ENCODE results near the gene RAI1.

RAI1 gene

DNA sequence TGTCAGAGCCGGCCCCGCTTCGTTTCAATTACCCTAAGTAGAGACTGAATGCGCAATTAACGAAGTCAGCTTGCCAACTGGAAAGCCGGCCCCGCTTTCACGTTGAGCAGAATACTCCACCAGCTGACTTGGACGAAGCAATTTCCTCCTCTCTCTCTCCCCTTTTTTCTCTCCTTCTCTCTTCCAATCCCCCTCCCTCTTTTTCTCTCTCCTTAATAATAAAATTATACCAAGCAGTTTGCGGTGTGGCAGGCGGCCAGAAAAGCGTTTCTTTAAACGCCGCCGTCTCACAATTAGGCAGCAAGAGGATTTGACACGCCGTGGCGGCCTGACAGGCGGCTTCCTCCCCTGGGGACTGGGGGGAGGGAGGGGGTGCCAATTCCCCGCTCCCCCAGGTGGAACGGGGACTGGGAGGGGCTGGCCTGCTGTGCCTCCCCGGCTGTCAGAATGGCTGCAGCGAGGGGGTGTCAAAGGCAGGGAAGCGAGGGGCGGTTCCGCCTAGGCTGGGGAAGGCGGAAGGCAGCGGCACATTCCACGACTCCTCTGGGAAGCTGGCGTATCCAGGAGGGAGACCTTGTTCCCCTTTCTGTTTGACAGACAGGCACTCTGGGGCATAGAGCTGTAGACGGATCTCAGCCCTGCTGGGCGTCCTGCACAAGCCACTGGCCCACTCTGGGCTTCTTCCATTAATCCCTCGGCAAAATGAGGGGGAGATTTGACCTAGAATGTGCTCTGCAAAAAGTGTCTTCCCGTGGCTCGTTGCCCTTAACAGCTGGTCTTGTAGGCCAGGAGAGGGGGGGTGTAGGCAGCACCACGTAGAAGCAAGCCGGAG lies 102.8 kb downstream of the RAI1 start:
- DNase-seq (ENCODE audit: low spot score), result no peak

DNA sequence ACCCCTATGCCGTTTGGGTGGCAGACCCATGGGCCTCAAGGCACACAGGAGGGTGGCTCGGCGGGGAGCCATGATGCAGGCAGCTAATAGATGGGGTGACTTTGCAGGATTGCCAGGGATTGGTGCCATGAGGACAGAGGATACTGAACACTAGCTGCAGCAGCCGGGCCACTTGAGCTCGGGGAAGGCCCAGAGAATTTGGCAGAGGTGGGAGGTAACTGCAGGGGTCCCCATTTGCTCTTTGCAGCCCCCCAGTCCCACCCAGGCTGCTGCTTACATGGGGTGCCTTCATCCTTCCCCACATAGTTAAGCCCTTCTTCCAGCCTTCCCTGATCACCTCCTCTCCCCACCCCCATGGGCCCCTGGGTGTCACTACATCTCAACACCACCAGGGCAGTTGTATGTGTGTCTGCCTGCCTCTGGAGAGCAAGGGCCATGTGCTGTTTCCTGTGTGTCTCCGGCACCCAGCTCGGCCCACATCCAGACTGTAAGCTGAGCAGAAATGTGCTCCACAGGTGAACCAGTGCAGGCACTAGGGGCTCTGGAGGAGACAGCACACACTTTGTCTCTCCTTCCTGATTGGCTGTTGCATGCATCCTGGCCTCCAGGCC lies 103.5 kb downstream of the RAI1 start:
- DNase-seq (ENCODE audit: low spot score), result no peak

DNA sequence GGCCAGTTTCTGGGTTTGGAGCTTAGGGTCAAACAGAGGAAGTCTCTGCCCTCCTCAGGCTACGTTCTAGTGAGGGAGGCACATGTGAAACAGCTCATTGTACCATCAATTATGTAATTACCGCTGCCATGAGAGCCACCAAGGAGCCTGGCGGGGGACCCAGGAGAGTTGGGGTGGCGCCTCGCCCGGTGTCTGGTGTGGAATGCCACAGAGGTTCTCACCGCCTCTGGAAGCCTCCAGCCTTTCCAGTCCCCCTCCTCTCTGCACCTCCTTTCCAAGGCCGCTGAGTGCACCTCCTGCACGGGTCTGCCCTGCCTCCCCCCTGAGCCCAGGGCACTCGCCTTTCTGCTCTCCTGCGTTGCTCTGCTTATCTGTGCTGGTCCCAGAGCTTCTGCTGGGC lies 104.1 kb downstream of the RAI1 start:
- no peak for DNase-seq (ENCODE audit: low spot score)

DNA sequence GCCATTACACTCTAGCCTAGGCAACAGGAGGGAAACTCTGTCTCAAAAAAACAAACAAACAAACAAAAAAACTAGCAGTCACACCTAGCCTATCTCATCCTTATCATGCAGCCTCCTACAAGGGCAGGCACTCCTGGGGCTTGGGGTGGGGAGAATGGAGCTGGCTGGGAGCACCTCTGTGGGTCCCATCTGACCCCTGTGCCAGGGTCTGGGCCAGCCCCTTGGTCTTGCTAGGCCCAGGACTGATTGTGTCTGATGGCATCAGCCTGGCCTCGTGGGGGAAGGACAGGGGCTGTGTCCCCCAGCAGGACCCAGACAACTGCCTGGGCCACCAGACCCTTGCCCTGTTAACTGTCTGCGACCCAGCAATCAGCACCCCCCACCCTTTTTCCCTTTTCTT lies 105.7 kb downstream of the RAI1 start:
- DNase-seq (ENCODE audit: low spot score), result no peak

DNA sequence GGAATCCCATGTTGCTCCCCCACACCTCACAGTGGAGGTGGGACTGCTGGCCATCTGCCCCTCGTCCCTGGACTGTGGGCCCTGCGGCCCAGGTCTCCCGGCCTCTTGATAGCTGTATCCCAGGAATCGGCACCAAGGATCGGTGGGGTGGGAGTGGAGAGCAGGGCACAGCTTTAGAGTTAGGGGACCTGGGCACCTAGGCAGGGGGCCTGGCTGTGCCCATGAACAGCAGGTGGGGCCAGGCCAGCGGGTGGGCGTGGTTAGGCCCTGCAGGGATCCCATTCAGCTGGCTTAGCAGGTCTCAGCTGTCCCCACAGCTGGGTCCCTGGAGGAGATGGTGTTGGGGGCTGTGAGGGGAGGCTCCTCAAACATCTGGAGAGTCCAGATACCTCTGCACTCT lies 106.3 kb downstream of the RAI1 start:
- no peak for DNase-seq (ENCODE audit: low spot score)

DNA sequence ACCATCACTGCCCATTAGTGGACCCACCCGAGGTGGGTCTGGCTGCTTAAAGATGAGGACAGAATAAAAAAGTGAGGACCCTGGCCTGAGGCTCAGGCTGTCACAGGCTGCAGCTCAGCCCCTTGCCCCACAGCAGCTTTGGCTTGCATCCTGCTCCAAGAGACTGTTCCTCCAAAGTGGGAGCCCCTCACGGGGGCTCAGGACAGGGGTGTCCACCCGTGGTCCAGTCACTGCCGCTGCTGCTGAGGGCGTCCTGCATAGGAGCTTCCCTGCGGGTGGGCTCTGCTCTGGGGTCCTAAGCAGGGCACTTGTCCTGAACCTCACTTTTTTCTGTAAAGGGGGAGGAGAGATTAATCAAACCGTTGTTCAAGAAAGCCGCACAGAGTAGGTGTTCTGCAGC lies 107.7 kb downstream of the RAI1 start:
- DNase-seq (ENCODE audit: low spot score), result no peak

DNA sequence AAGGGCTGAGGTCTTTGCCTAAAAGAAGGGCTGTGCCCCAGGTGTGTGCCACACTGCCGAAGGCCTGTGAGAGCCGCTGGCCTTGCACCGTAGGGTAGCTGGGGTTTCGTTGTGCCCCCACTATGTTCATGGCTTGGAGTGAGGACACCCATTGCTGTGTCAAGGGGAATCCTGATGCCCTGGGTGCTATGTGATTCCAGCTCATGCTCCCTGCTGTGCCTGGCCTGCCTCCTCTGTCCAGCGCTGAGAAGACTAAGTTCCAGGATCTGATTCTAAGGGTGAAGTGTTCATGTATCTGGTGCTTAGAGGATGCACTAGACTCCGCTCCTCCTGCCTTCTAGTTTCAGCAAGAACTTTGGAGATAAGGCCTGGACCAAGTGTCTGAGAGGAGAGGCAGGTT lies 108.2 kb downstream of the RAI1 start:
- no peak for DNase-seq (ENCODE audit: low spot score)

DNA sequence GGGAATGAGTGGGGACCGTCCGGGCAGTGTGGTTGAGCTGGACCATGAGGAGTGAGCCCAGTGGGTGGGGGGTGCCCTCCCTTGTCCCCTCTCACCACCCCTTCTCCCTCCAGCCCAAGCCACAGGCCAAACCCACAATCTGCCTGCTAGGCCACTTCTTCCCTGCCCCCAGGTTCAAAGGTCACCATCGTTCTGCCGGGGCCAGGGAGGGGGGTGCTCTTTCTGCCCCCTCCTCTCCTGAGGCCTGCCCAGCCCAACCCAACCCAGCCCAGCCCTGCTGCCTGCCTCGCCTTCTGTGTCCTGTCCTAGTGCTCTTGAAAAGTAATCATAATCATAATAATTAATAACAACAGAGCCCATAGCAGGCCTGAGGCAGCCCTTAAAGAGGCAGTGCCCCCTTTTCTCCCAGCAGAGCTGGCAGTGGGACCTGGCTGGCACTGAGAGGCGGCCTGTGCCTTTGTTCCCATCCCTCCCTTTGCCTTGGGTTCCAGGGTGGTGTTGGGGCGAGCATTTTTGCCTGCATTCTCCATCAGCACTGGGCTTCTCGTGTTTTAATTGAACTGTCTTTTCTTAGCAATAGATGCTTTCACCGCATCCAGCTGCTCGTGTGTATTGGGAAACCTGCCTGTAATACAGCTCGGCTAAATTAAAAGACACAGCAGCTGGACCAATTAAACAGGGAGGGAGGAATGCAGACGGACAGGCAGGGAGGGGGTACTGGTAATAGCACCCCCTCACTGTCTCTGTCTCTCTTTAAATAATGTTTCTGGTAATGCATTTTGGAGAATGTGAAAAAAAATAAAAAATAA lies 108.8 kb downstream of the RAI1 start:
- no peak for DNase-seq (ENCODE audit: low spot score)

DNA sequence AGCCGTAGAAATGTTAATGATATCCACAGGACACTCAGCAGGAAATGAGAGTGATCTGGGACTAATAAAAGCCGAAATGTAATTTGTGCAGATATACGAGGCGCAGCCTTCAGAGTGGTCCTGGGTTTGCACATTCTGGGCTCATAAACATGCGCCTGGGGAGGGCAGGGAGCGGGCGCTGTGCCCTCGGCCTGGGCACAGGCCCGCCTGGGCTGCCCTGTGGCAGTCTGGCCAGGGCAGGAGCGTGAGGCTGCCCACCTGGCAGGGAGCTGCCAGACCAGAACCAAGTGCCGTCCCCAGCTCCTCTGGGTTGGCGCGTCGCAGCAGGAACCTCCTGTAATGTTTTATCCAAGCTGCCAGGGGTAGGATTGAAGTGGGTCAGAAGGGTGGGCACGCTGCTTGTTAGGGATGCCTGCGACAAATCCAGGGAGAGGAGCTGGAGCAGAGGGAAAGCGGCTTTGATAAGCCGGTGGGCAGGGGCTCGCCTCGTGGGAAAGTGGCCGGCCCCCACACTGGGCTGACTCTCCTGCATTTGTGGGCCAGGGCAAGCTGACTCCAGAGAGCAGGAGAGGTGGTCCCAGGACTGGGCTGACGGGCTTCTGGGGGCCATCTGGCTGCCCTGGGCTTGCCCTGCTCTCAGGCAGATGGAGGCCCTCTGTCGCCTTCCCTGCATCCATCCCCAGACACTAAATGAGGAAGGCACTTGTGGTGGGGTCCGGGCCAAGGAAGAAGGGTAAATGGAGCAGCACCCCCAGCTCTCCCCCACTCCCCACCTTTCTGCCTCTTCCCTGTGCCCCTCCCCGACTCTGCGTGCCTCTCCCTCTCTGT lies 109.6 kb downstream of the RAI1 start:
- no peak for DNase-seq (ENCODE audit: low spot score)

DNA sequence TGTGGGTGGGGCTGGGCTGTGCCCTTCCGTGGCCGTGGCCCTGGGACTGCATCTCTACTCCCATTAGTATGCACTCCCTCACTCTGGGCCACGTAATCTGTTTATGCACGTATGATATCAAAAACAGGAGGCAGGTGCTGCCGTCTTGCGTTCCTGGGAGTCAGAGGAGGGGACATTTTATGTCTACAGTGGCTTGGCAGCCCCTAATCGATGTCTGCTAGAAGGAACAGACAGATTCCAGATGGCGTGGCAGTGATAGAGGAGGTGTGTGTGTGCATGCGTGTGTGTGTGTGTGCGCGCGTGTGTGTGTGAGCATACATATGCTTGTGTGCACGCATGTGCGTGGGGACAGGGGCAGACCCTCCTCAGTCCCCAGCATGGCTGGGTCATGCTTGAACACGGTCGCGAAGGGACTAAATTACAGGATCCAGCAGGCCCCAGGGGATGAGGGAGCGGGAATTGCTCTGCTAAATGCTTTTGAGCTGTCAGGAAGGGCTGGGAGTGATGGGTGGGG lies 110.8 kb downstream of the RAI1 start:
- no peak for DNase-seq (ENCODE audit: low spot score)

DNA sequence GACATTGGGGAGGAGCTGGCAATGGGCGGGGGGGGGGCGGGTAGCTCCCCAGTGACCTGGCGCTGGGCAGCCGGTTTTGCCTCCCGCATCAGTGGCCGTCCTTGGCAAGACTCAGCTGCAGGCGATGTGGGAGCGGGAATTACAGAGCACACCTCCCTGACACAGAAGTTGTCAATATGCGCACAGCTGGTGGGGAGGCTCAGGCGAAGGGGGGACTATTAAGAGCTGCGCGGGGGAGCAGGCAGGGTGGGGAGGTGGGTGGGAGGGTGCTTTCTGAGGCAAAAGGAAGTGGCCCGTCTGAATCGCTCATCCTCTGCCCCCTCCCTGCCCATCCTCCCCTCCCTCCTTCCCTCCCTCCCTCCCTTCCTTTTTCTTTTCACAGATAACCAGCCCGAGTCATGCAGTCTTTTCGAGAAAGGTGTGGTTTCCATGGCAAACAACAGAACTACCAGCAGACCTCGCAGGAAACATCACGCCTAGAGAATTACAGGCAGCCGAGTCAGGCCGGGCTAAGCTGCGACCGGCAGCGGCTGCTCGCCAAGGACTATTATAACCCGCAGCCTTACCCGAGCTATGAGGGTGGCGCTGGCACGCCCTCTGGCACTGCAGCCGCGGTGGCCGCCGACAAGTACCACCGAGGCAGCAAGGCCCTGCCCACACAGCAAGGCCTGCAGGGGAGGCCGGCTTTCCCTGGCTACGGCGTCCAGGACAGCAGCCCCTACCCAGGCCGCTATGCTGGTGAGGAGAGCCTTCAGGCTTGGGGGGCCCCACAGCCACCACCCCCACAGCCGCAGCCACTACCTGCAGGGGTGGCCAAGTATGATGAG lies 111.5 kb downstream of the RAI1 start:
- DNase-seq (ENCODE audit: low spot score), result peak; percentile 13

DNA sequence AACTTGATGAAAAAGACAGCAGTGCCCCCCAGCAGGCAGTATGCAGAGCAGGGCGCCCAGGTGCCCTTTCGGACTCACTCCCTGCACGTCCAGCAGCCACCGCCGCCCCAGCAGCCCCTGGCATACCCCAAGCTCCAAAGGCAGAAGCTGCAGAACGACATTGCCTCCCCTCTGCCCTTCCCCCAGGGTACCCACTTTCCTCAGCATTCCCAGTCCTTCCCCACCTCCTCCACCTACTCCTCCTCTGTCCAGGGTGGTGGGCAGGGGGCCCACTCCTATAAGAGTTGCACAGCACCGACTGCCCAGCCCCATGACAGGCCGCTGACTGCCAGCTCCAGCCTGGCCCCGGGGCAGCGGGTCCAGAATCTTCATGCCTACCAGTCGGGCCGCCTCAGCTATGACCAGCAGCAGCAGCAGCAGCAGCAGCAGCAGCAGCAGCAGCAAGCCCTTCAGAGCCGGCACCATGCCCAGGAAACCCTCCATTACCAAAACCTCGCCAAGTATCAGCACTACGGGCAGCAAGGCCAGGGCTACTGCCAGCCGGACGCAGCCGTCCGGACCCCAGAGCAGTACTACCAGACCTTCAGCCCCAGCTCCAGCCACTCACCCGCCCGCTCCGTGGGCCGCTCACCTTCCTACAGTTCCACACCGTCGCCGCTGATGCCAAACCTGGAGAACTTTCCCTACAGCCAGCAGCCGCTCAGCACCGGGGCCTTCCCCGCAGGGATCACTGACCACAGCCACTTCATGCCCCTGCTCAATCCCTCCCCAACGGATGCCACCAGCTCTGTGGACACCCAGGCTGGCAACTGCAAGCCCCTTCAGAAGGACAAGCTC lies 112.3 kb downstream of the RAI1 start:
- DNase-seq (ENCODE audit: low spot score), result no peak

DNA sequence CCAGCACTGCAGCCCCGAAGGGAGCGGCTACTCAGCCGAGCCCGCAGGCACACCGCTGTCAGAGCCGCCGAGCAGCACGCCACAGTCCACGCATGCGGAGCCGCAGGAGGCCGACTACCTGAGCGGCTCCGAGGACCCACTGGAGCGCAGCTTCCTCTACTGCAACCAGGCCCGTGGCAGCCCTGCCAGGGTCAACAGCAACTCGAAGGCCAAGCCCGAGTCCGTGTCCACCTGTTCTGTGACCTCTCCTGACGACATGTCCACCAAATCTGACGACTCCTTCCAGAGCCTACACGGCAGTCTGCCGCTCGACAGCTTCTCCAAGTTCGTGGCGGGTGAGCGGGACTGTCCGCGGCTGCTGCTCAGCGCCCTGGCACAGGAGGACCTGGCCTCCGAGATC lies 113.1 kb downstream of the RAI1 start:
- no peak for DNase-seq (ENCODE audit: low spot score)

DNA sequence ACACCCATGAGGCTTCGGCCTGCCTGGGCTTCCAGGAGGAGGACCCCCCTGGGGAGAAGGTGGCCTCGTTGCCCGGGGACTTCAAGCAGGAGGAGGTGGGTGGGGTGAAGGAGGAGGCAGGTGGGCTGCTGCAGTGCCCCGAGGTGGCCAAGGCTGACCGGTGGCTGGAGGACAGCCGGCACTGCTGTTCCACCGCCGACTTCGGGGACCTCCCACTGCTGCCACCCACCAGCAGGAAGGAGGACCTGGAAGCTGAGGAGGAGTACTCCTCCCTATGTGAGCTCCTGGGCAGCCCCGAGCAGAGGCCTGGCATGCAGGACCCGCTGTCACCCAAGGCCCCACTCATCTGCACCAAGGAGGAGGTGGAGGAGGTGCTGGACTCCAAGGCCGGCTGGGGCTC lies 114.0 kb downstream of the RAI1 start:
- DNase-seq (ENCODE audit: low spot score), result no peak

DNA sequence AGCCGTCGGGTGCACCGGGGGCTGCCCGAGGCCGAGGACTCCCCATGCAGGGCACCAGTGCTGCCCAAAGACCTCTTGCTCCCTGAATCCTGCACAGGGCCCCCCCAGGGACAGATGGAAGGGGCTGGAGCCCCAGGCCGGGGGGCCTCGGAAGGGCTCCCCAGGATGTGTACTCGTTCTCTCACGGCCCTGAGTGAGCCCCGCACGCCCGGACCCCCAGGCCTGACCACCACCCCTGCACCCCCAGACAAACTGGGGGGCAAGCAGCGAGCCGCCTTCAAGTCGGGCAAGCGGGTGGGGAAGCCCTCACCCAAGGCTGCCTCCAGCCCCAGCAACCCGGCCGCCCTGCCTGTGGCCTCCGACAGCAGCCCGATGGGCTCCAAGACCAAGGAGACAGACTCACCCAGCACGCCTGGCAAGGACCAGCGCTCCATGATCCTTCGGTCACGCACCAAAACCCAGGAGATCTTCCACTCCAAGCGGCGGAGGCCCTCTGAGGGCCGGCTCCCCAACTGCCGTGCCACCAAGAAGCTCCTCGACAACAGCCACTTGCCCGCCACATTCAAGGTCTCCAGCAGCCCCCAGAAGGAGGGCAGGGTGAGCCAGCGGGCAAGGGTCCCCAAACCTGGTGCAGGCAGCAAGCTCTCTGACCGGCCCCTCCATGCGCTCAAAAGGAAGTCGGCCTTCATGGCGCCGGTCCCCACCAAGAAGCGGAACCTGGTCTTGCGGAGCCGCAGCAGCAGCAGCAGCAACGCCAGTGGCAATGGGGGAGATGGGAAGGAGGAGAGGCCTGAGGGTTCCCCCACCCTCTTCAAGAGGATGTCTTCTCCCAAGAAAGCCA lies 114.9 kb downstream of the RAI1 start:
- DNase-seq (ENCODE audit: low spot score), result no peak

DNA sequence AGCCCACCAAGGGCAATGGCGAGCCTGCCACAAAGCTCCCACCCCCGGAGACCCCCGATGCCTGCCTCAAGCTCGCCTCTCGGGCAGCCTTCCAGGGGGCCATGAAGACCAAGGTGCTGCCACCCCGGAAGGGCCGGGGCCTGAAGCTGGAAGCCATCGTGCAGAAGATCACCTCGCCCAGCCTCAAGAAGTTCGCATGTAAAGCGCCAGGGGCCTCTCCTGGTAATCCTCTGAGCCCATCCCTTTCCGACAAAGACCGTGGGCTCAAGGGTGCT lies 115.5 kb downstream of the RAI1 start:
- DNase-seq (ENCODE audit: low spot score), result no peak

DNA sequence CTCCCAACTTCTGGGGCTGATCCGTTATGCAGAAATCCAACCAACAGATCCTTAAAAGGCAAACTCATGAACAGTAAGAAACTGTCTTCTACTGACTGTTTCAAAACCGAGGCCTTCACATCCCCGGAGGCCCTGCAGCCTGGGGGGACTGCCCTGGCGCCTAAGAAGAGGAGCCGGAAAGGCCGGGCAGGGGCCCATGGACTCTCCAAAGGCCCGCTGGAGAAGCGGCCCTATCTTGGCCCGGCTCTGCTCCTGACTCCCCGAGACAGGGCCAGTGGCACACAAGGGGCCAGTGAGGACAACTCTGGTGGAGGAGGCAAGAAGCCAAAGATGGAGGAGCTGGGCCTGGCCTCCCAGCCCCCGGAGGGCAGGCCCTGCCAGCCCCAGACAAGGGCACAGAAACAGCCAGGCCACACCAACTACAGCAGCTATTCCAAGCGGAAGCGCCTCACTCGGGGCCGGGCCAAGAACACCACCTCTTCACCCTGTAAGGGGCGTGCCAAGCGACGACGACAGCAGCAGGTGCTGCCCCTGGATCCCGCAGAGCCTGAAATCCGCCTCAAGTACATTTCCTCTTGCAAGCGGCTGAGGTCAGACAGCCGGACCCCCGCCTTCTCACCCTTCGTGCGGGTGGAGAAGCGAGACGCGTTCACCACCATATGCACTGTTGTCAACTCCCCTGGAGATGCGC lies 116.0 kb downstream of the RAI1 start:
- no peak for DNase-seq (ENCODE audit: low spot score)

DNA sequence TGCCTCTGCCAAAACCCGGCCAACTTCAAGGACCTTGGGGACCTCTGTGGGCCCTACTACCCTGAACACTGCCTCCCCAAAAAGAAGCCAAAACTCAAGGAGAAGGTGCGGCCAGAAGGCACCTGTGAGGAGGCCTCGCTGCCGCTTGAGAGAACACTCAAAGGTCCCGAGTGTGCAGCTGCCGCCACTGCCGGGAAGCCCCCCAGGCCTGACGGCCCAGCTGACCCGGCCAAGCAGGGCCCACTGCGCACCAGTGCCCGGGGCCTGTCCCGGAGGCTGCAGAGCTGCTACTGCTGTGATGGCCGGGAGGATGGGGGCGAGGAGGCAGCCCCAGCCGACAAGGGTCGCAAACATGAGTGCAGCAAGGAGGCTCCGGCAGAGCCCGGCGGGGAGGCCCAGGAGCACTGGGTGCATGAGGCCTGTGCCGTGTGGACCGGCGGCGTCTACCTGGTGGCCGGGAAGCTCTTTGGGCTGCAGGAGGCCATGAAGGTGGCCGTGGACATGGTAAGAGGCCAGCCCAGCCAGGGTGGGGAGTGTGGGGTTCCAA lies 116.8 kb downstream of the RAI1 start:
- no peak for DNase-seq (ENCODE audit: low spot score)
